ENCODE data around the gene ADGRV1. TPM values are rescaled to one million over a fixed set of nuclear protein-coding genes. Genes with fewer than 3 reads are reported as not detected.

The ADGRV1 gene
- polyA plus RNA-seq, 1 of the 3 experiments (the other 2 are of a cell fraction) = 0.23 TPM

- TF ChIP-seq JUND (IDR thresholded peaks at IDR 0.05) = no peak
- no peak for TF ChIP-seq GATA2 (CRISPR knock-in tag; IDR thresholded peaks at IDR 0.05)
- TF ChIP-seq, protein P1, sequence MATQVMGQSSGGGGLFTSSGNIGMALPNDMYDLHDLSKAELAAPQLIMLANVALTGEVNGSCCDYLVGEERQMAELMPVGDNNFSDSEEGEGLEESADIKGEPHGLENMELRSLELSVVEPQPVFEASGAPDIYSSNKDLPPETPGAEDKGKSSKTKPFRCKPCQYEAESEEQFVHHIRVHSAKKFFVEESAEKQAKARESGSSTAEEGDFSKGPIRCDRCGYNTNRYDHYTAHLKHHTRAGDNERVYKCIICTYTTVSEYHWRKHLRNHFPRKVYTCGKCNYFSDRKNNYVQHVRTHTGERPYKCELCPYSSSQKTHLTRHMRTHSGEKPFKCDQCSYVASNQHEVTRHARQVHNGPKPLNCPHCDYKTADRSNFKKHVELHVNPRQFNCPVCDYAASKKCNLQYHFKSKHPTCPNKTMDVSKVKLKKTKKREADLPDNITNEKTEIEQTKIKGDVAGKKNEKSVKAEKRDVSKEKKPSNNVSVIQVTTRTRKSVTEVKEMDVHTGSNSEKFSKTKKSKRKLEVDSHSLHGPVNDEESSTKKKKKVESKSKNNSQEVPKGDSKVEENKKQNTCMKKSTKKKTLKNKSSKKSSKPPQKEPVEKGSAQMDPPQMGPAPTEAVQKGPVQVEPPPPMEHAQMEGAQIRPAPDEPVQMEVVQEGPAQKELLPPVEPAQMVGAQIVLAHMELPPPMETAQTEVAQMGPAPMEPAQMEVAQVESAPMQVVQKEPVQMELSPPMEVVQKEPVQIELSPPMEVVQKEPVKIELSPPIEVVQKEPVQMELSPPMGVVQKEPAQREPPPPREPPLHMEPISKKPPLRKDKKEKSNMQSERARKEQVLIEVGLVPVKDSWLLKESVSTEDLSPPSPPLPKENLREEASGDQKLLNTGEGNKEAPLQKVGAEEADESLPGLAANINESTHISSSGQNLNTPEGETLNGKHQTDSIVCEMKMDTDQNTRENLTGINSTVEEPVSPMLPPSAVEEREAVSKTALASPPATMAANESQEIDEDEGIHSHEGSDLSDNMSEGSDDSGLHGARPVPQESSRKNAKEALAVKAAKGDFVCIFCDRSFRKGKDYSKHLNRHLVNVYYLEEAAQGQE (IDR thresholded peaks at IDR 0.05; ENCODE audit: low read depth, low read length) = no peak
- TF ChIP-seq GABPA (IDR thresholded peaks at IDR 0.05; ENCODE audit: low read depth) = no peak
- TF ChIP-seq TCF12 (IDR thresholded peaks at IDR 0.05) = no peak
- Histone ChIP-seq H3K9me2 (no peaks in the 10 kb centered on the region), H3K27ac (ENCODE audit: low read depth in 2 of 2, low read length in 1 of 2) (no peak overlapping the region; a peak in 1 of 4 replicates), H3K9me3 (no peaks in the 10 kb centered on the region), H3K4me3 (ENCODE audit: low read depth in 2 of 2, low read length in 1 of 2) (no peak overlapping the region), H3K4me1 (ENCODE audit: control insufficient read depth in 1 of 2, insufficient read depth in 2 of 2, low read depth in 1 of 2, low read length in 1 of 2) (no peaks in the 10 kb centered on the region; a peak in 2 of 4 replicates), H3K27me3 (ENCODE audit: insufficient read depth) (no peaks in the 10 kb centered on the region), H3K36me3 (replicated peaks in 1 of 2; ENCODE audit: control insufficient read depth in 1 of 2, insufficient read depth in 2 of 2, low read length in 1 of 2) (no peaks in the 10 kb centered on the region), H3K4me2 (no peak overlapping the region), H2AFZ (ENCODE audit: low read depth) (no peak overlapping the region), H3K9ac (no peak overlapping the region), H3K79me2 (ENCODE audit: insufficient read depth) (no peaks in the 10 kb centered on the region), H4K20me1 (ENCODE audit: insufficient read depth) (no peaks in the 10 kb centered on the region), H3F3A (replicated peaks; ENCODE audit: insufficient read depth) (no peaks in the 10 kb centered on the region)
- ChIA-PET POLR2A (interaction anchor here (1.5 kb wide), 1 partner anchor 272 kb away, joined by 3 read pairs; the partner anchor contains the start of gene ARRDC3), CTCF (interaction anchor here (0.6 to 1.8 kb wide), 4 partner anchors 10 to 307 kb away, joined by 3 to 9 read pairs (median 4); no protein-coding TSS in a partner anchor)
- no peak for DNase-seq
- 73% methylated on average over 2 of the region's 2 CpGs for WGBS (ENCODE audit: low lambda C conversion rate)
Measured at GRCh38 chr5:91111473-91112238, 553.1 kb downstream of the ADGRV1 start.

GRCh38 chr5:91114658-91115057 lies 556.1 kb downstream of the ADGRV1 start:
- ChIA-PET CTCF (interaction anchor here (1.3 kb wide), 1 partner anchor 270 kb away, joined by 4 read pairs; no protein-coding TSS in a partner anchor), POLR2A (no interaction called here)
- H3K9me2 ChIP-seq = no peaks in the 10 kb centered on the region
- no peak overlapping the region for H3K4me3 ChIP-seq (ENCODE audit: low read depth in 2 of 2, low read length in 1 of 2)
- H3K79me2 ChIP-seq (ENCODE audit: insufficient read depth) = no peaks in the 10 kb centered on the region
- H3K9ac ChIP-seq = no peak overlapping the region
- H3K36me3 ChIP-seq (replicated peaks in 1 of 2; ENCODE audit: control insufficient read depth in 1 of 2, insufficient read depth in 2 of 2, low read length in 1 of 2) = no peaks in the 10 kb centered on the region
- H3K9me3 ChIP-seq = no peaks in the 10 kb centered on the region
- TF ChIP-seq YY1 (IDR thresholded peaks at IDR 0.05; ENCODE audit: low read depth) (no peak), RCOR1 (IDR thresholded peaks at IDR 0.05; ENCODE audit: low read length) (no peak), TEAD4 (IDR thresholded peaks at IDR 0.05; ENCODE audit: borderline replicate concordance, insufficient read depth) (no peak), NRF1 (IDR thresholded peaks at IDR 0.05; ENCODE audit: low read depth, low read length) (no peak), SMC3 (IDR thresholded peaks at IDR 0.05; ENCODE audit: low read depth, low read length) (no peak), USF2 (IDR thresholded peaks at IDR 0.05; ENCODE audit: borderline replicate concordance, low read depth, low read length) (no peak), USF1 (IDR thresholded peaks at IDR 0.05; ENCODE audit: borderline replicate concordance, low read depth) (no peak), GABPA (IDR thresholded peaks at IDR 0.05; ENCODE audit: low read depth) (no peak), EZH2phosphoT487 (IDR thresholded peaks at IDR 0.05; ENCODE audit: borderline replicate concordance, low read depth) (no peak), FOXM1 (IDR thresholded peaks at IDR 0.05; ENCODE audit: low read depth) (no peak), MXI1 (IDR thresholded peaks at IDR 0.05; ENCODE audit: low read depth, low read length) (no peak), RFX5 (IDR thresholded peaks at IDR 0.05; ENCODE audit: low read length) (no peak), TAF1 (IDR thresholded peaks at IDR 0.05; ENCODE audit: borderline replicate concordance, low read depth, low read length) (no peak), FOSL2 (IDR thresholded peaks at IDR 0.05; ENCODE audit: borderline replicate concordance, low read depth) (no peak), EP300 (IDR thresholded peaks at IDR 0.05; ENCODE audit: borderline replicate concordance in 1 of 2, low read depth in 1 of 2, low read length in 1 of 2) (no peak), TCF12 (IDR thresholded peaks at IDR 0.05) (no peak)
- TF ChIP-seq, protein P2, sequence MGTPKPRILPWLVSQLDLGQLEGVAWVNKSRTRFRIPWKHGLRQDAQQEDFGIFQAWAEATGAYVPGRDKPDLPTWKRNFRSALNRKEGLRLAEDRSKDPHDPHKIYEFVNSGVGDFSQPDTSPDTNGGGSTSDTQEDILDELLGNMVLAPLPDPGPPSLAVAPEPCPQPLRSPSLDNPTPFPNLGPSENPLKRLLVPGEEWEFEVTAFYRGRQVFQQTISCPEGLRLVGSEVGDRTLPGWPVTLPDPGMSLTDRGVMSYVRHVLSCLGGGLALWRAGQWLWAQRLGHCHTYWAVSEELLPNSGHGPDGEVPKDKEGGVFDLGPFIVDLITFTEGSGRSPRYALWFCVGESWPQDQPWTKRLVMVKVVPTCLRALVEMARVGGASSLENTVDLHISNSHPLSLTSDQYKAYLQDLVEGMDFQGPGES (IDR thresholded peaks at IDR 0.05; ENCODE audit: low read depth, low read length) = no peak
- DNase-seq = no peak
- H4K20me1 ChIP-seq (ENCODE audit: insufficient read depth) = no peaks in the 10 kb centered on the region
- H3K4me1 ChIP-seq (ENCODE audit: control insufficient read depth in 1 of 2, insufficient read depth in 2 of 2, low read depth in 1 of 2, low read length in 1 of 2) = peaks cover 9 to 15% of the 10 kb centered on the region in 2 experiments
- no peaks in the 10 kb centered on the region for H3K27me3 ChIP-seq (ENCODE audit: insufficient read depth)
- H3F3A ChIP-seq (replicated peaks; ENCODE audit: insufficient read depth) = peaks cover 13% of the 10 kb centered on the region
- no peak overlapping the region for H3K4me2 ChIP-seq
- no peak overlapping the region for H3K27ac ChIP-seq (ENCODE audit: low read depth in 2 of 2, low read length in 1 of 2)
- 72% methylated on average over 2 of the region's 2 CpGs for WGBS (ENCODE audit: low lambda C conversion rate)
- H2AFZ ChIP-seq (ENCODE audit: low read depth) = no peak overlapping the region

All from SK-N-SH (cell line).